Measurements from ENCODE around the gene ARFGAP3.

DNA sequence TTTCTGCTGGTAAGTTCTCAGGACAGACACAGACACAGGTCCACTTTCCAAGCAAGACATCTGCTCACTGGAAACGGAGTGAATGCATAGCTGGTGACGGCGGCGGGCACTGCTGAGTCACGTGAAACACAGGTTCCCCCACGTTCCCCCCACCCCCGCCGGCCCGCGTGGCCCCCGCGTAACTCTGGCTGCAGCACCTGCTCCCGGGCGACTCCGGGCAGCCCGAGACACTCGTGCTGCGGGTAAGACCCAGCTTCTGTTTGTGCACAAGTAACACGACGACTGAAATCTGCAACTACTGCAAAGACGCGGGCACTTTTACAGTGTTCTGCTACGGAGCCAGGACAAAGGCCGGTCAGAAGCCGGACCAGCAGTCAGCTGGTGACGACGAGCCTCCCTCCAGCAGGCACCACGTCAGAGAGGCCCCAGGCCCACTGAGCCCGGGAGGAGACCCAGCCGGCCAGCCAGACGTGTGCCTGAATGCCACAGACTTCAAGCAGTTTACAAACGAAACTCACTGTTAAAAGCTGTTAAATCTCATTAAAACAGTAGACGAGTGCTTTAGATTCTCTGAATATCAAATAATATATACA is 12.9 kb upstream of the ARFGAP3 start:
- TF ChIP-seq, protein P1, sequence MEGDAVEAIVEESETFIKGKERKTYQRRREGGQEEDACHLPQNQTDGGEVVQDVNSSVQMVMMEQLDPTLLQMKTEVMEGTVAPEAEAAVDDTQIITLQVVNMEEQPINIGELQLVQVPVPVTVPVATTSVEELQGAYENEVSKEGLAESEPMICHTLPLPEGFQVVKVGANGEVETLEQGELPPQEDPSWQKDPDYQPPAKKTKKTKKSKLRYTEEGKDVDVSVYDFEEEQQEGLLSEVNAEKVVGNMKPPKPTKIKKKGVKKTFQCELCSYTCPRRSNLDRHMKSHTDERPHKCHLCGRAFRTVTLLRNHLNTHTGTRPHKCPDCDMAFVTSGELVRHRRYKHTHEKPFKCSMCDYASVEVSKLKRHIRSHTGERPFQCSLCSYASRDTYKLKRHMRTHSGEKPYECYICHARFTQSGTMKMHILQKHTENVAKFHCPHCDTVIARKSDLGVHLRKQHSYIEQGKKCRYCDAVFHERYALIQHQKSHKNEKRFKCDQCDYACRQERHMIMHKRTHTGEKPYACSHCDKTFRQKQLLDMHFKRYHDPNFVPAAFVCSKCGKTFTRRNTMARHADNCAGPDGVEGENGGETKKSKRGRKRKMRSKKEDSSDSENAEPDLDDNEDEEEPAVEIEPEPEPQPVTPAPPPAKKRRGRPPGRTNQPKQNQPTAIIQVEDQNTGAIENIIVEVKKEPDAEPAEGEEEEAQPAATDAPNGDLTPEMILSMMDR (IDR thresholded peaks at IDR 0.05; ENCODE audit: insufficient read depth, low read depth, low read length), result no peak
- no peak for TF ChIP-seq EZH2 (IDR thresholded peaks at IDR 0.05; ENCODE audit: insufficient read depth, low read length)
